ENCODE measurements around the gene PHACTR1.

- TF ChIP-seq CTCF (IDR thresholded peaks at IDR 0.05; ENCODE audit: insufficient read depth, low read depth, low read length): no peak
- peak; percentile 89 for TF ChIP-seq EZH2 (IDR thresholded peaks at IDR 0.05; ENCODE audit: insufficient read depth, low read length)
Observed at GRCh38 chr6:13014504-13015378, 298.2 kb downstream of the PHACTR1 start.

Measured in astrocyte (in vitro differentiated cells and primary cell).